BE2C (cell line): ENCODE data around the gene VSIG2.

Source experiments
- DNase-seq: peaks from one replicate; pipeline ENCODE4 v3.0.0-alpha.2; 2020
- H3K27me3 ChIP-seq: fragments of 250-450 bp; sonication (Bioruptor Pico); 2 replicates; pipeline ENCODE4 v1.5.1; 2020; ENCODE audit warnings: mild to moderate bottlenecking
- H3K36me3 ChIP-seq: fragments of 250-450 bp; sonication (Bioruptor Pico); 2 replicates; pipeline ENCODE4 v1.5.1; 2020; ENCODE audit warnings: mild to moderate bottlenecking
- H3K4me1 ChIP-seq: fragments of 250-450 bp; sonication (Bioruptor Pico); 2 replicates; pipeline ENCODE4 v1.5.1; 2020
- H3K4me3 ChIP-seq: 2 replicates; pipeline ENCODE4 v1.5.1; 2011; ENCODE audit warnings: low read depth, low read length
- H3K9me3 ChIP-seq: fragments of 250-450 bp; sonication (Bioruptor Pico); 2 replicates; pipeline ENCODE4 v1.5.1; 2020
- TF ChIP-seq, protein P1 (sequence below): IDR thresholded peaks from 2 replicates; pipeline ENCODE4 v1.5.1; 2012; ENCODE audit warnings: mild to moderate bottlenecking, low read depth, low read length

Gene VSIG2

DNA sequence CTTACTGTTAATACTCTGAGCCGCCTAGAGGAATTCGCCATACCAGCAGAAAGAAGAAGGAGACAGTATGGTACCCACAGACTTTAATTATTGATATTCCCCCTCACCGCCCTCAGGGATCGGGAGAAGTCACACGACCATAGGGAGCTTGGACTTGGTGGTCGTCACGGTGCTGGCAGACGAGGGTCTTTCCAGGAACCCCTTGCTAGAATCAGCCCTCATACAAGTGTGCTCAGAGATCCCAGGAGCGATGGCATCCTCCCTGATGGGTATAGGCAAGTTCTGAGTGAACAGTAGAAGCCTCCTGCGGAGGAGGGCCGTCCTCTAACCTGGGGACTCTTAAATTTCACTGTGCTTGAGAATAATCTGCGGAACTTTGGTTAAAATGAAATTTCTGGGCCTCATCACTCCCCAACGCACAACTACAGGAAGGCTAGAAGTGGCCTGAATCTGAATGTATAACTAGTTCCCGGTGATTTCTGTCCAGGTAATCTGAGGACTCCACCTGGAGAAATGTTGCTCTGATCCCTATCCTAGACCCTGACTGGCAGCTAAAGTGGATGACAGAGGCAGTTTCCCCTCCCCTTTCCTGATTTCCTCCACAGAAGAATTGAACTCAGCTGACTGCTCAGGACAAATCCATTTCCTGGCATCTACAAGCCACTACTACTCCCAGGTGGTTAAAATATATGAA lies 4.5 kb downstream of the VSIG2 start:
- H3K27me3 ChIP-seq = peaks cover 61% of the 10 kb centered on the region
- no peaks in the 10 kb centered on the region for H3K4me1 ChIP-seq
- no peak overlapping the region for H3K4me3 ChIP-seq
- no peaks in the 10 kb centered on the region for H3K9me3 ChIP-seq
- TF ChIP-seq, protein P1, sequence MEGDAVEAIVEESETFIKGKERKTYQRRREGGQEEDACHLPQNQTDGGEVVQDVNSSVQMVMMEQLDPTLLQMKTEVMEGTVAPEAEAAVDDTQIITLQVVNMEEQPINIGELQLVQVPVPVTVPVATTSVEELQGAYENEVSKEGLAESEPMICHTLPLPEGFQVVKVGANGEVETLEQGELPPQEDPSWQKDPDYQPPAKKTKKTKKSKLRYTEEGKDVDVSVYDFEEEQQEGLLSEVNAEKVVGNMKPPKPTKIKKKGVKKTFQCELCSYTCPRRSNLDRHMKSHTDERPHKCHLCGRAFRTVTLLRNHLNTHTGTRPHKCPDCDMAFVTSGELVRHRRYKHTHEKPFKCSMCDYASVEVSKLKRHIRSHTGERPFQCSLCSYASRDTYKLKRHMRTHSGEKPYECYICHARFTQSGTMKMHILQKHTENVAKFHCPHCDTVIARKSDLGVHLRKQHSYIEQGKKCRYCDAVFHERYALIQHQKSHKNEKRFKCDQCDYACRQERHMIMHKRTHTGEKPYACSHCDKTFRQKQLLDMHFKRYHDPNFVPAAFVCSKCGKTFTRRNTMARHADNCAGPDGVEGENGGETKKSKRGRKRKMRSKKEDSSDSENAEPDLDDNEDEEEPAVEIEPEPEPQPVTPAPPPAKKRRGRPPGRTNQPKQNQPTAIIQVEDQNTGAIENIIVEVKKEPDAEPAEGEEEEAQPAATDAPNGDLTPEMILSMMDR = no peak
- DNase-seq = no peak
- no peaks in the 10 kb centered on the region for H3K36me3 ChIP-seq

DNA sequence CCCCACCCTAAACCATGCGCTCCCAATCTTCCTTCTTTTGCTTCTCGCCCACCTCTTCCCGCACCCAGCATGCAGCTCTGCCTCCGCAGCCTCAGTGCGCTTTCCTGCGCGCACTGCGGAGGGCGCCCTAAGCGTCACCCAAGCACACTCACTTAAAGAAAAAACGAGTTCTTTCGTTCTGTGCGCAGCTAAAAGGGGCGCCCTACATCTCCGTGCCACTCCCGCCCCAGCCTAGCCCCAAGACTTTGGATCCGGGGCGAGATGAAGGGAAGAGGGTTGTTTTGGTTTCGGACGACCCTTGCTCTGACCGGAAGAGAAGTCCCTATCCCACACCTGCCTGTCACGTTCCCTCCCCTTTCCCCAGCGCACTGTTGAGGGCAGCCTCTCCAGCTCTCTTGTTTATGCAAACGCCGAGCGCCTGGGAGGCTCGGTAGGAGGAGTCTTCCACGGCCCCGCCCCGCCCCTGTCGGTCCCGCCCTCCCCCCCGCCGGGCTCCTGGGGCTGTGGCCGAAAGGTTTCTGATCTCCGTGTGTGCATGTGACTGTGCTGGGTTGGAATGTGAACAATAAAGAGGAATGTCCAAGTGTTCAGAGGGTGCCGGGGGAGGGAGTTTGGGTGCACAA lies 5.3 kb downstream of the VSIG2 start:
- TF ChIP-seq, protein P1 = peak; percentile 56
- Histone ChIP-seq H3K27me3 (peaks cover 54% of the 10 kb centered on the region), H3K4me1 (no peaks in the 10 kb centered on the region), H3K36me3 (no peaks in the 10 kb centered on the region), H3K4me3 (peak overlapping the region; percentile 63), H3K9me3 (no peaks in the 10 kb centered on the region)
- DNase-seq = peak; percentile 76

DNA sequence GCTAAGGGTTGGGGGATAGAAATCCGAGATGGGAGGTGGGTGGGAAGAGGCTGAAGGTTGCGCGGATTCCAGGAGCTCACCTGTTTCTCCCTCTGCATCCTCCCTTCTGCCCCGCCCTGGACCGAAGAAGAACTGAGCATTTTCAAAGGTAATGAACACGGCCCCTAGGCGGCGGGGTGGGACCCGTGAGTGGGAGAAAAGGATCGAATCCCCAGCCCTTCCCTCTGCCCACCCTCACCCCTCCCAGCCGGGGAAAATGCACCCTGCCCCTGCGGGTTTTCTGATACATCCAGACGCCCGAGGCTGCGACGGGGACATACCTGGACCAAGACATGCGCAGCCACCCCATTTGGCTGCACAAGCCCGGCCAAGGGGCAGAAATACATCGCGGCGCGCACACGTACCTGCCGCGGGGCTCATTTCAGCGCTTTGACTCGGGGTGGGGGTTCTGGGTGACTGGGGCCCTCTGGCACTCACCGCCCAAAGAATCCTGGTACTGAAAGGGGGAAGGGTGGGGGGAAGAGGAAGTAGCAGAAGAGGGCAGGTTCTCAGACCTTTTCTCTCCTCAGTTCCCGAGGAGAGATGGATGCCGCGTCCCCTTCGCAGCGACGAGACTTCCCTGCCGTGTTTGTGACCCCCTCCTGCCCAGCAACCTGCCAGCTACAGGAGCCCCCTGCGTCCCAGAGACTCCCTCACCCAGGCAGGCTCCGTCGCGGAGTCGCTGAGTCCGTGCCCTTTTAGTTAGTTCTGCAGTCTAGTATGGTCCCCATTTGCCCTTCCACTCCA lies 6.0 kb downstream of the VSIG2 start:
- TF ChIP-seq, protein P1 = no peak
- no peak for DNase-seq
- no peaks in the 10 kb centered on the region for H3K4me1 ChIP-seq
- no peaks in the 10 kb centered on the region for H3K9me3 ChIP-seq
- H3K4me3 ChIP-seq = peak overlapping the region; percentile 63
- peaks cover 47% of the 10 kb centered on the region for H3K27me3 ChIP-seq
- no peaks in the 10 kb centered on the region for H3K36me3 ChIP-seq

DNA sequence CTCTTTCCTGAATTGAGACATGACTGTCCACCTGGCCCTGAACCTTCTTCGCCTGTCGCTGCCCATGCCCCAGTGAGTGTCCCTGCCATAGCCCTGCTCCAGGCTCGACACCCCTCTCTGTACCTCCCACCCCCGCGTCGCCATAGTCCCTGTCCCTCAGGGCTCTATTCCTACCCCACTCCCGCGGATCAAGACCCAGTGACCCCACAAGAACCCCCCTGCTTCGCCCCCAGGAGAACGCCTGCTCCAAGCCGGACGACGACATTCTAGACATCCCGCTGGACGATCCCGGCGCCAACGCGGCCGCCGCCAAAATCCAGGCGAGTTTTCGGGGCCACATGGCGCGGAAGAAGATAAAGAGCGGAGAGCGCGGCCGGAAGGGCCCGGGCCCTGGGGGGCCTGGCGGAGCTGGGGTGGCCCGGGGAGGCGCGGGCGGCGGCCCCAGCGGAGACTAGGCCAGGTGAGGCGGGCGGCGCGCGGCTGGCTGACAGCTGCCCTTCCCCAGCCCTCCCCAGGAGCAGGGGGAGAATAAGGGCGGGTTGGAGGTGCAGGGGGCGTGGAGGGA lies 6.7 kb downstream of the VSIG2 start:
- no peaks in the 10 kb centered on the region for H3K4me1 ChIP-seq
- TF ChIP-seq, protein P1 = no peak
- DNase-seq = no peak
- H3K36me3 ChIP-seq = no peaks in the 10 kb centered on the region
- H3K9me3 ChIP-seq = no peaks in the 10 kb centered on the region
- H3K4me3 ChIP-seq = no peak overlapping the region
- H3K27me3 ChIP-seq = peaks cover 41% of the 10 kb centered on the region

DNA sequence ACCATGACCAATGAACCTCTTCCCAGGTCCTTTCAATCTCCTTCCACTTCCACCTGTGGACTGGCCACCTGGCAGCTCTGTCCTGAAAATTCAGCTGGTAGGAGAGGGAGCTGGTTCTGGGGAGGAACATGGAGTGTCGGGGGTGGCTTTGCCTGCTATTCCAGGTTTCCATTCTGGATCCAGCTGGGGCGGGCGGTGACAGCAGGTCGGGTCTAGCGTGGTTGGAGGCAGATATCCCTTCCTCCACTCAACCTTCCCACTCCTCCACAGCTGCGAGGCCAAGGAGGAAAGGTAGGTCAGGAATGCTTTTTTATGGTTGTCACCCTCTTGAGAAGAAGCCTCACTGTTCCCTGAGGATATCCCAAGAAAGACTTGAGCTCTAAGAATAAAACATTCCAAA lies 9.0 kb downstream of the VSIG2 start:
- peaks cover 21% of the 10 kb centered on the region for H3K27me3 ChIP-seq
- no peaks in the 10 kb centered on the region; the same call in 1 of the 2 replicates for H3K4me1 ChIP-seq
- DNase-seq = no peak
- no peaks in the 10 kb centered on the region for H3K9me3 ChIP-seq
- TF ChIP-seq, protein P1 = no peak
- H3K36me3 ChIP-seq = no peaks in the 10 kb centered on the region
- no peak overlapping the region for H3K4me3 ChIP-seq
